Ammon's horn (tissue), 1 donor: ENCODE results near the gene NOL9.
A peak's percentile ranks its signal among the peaks of the same experiment; 100 is the strongest.
"Not testable (repeated sequence)": the region's sequence is repeated elsewhere in the genome, so short reads cannot be mapped to it uniquely, and the experiment has no call there.

Experiments
- DNase-seq: peaks from one replicate; pipeline ENCODE4 v3.0.0-alpha.2; 2016; ENCODE audit warnings: low spot score

Gene NOL9

GRCh38 chr1:6554031-6554906, at the start of gene NOL9:
Gene NOL9 (minus strand): TSS chr1:6554513. CDS start chr1:6554502, 11 bp downstream.
- DNase-seq = peak; percentile 93

GRCh38 chr1:6603238-6603914, 49.1 kb upstream of the NOL9 start:
- peak; percentile 83 for DNase-seq

GRCh38 chr1:6602669-6603237, 48.4 kb upstream of the NOL9 start, which contains the start of gene KLHL21:
Gene KLHL21 (minus strand): TSS chr1:6602869. CDS start chr1:6602817, 52 bp downstream.
- peak; percentile 91 for DNase-seq

GRCh38 chr1:6601923-6602668, 47.8 kb upstream of the NOL9 start:
- DNase-seq = peak; percentile 67

DNA sequence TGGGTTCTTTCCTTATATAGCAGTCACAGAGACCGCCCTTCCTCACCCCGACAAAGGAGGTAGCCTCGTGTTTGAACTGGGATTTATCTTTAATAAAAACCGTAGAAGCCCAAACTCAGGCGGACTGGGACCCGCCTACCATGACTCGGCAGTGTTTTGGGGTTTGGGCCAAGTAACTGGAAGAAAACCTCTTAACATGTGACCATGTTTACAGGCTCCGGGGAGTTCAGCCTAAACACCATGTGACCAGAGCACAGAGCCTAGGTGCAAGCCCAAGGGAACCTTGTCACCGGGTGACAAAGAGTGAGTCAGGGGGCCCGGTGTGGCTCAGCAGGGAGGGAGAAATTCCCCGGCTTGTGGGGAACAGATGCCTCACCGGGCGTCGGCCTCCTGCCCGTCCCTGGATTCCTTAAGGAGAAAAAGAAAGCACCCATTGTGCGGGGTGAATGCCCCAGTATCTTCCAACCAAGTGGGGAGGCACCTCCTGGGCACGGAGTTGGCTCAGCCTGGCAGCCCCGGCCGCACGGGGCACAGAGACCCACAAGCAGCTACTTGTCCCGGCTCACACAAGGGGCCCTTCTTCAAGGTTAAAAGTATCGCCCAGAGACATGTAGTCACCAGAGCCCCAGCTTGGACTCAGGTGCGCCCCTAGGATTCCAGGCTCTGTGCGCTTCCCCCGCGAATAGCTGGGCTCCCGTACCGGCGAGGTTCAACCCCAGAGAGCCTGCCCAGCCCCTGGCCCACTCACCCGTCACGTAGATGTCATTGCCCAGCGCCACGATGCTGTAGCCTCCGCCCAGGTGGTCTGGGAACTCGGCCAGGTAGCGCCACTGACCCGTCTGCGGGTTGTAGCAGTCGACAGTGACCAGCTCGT, 47.0 kb upstream of the NOL9 start:
- peak; percentile 86 for DNase-seq

GRCh38 chr1:6600410-6601048, 46.2 kb upstream of the NOL9 start:
- DNase-seq = no peak

- DNase-seq = not testable (repeated sequence)
Measured at GRCh38 chr1:6599991-6600390, 45.7 kb upstream of the NOL9 start.

DNA sequence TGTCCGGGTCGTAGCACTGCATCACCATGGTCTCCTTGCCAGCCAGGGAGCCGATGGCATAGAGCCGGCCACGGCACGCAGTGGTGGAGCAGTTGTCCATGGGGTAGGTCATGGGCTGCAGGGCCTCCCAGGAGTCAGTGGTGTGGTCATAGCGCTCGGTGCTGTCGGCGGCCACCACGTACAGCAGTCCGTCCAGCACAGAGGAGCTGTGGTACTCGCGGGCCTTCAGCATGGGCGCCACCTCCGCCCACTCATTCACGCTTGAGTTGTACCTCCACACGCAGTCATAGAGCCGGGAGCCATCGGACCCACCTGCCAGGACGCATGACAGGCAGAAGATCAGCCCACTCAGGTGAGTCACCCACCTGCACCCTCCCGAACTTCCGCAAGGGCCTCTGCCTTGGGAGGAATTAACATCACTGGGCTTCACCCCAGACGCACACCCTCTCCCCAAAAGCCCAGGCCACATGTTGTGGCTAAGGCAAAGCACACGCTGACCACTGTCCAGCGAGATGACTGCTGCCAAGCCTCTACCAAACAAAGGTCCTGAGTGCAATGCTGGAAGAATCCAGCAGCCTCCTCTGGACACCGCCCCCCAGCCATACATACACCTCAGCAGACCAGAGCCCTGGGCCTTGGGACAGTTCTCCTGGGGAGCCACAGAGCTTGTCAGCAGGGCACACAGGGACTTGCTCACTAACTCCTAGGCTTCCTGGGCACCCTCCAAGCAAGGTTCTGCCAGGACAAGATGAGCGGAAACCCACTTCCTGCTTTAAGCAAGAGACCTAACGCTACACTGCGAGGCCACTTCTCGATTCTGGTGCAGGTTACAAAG, 45.0 kb upstream of the NOL9 start:
- DNase-seq = no peak

DNA sequence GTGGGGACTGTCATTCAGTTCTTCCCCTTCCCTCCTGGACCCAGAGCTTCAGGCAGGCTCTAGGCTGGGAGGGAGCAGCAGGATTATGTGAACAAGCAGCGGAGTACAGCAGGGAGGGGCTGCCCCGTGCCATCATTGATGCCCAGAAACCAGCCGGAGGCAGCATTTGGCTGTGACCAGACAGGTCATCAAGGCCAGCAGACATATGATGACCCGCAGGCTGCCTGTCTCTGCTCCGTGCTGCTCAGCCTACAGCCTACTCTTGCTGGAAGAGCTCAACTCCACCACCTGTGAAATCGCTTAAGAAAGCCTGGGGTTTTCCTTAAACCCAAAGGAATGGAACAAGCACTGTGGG, 43.4 kb upstream of the NOL9 start:
- DNase-seq = no peak

- no peak for DNase-seq
Measured at GRCh38 chr1:6596886-6597776, 42.8 kb upstream of the NOL9 start.

DNA sequence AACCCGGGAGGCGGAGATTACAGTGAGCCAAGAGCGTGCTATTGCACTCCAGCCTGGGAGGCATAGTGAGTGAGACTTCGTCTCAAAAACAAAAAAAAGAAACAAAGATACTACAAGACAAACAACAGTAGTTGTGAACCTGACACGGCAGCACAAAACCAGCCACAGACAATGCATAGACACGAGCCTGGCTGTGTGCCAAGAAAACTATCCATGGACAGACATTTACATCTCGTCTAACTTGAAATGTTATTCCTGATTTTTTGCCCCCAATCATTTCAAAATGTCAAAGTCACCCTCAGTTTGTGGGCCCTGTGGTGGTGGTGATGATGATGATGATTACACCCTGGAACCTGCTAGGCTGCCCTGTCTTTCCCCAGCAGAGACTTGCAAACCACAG, 42.0 kb upstream of the NOL9 start:
- no peak for DNase-seq

DNA sequence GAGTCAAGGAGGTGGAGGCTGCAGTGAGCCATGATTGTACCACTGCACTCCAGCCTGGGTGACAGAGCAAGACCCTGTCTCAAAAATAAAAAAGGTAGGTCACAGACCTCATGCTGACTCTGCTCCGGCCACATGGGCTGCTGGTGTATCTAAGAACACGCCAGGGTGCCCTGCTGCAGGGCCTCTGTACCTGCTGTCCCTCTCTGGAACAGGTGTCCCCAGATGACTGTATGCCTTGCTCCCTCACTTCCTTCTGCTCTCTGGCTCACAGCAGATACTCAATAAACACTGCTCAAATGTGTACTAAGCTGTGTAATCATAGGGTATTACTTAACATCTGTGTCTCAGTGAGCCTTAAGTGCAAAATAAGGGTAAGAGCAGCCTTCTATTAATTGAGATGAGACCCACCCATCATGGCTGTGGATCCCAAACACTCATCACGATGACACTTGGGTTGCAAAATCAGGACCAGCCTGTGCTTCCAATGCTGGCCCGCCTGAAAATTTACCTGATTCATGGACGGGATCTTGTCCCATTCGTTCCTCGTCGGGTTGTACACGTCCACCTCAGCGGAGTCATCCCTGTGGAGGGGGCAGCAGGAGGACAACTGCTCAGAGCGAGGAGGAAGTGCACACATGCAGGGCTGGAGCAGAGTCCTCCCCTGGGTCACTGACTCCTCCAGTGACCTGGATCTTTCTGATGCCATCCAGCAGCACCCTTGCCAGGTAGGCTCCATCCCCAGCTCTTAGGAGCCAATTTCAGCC, 40.8 kb upstream of the NOL9 start:
- no peak for DNase-seq

GRCh38 chr1:6593810-6594209, 39.5 kb upstream of the NOL9 start:
- no peak for DNase-seq

DNA sequence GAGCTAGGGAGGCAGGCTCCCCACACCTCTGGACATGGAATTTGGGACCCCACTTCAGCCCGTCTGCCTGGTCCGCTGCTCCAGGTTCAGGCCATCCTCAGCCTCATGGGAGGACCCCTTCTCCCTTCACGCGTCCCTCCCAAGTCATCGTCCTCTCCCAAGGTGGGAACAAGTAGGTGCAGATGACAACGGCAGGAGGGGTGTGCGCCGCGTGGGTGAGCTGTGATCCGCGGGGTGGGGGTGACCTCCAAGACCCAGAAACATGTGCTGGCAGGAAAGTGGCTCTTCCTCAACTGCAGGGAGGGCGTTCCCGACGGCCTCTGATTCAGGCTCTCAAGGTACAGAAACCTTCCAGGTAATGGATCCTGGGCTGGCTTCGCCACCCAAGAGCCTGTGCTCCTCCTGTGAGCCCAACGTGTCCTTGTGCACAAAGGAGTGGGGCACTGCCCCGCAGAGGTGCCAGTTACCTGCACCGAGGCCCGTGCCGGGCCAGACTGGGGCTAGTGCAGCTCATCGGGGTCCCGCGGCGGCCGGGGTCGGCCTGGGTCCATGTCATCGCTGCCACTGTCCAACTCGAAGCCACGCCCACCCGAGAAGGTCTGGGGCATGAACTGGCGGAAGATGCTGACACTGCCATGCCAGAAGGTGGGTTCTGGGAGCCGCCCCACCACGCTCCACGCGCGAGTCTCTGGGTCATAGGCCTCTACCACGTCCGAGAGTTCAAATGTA, 38.7 kb upstream of the NOL9 start:
- DNase-seq = no peak

- no peak for DNase-seq
Measured at GRCh38 chr1:6592441-6592840, 38.1 kb upstream of the NOL9 start.

DNA sequence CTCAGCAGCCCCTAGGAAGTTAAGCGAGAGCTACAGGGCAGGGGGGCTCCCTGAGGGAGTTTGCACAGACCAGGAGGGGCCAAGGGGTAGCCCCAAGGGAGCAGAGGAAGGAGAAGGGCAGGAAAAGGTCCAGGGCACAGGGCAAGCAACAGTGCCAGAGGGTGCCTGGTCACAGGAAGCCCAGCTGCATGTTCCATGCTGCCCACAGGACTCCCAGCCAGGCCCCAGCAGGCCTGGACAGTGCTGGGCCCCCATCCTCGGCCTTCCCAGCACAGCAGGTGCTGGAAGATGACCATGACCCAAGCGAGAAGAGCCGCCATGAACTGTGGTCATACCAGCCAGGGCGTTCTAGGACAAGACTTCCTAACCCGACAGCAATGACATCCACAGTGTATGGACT, 37.3 kb upstream of the NOL9 start:
- DNase-seq = no peak

- DNase-seq = no peak
Measured at GRCh38 chr1:6591222-6591621, 36.9 kb upstream of the NOL9 start.
